HFF-Myc (cell line): ENCODE data around the gene TNS2.

Experiments
- DNase-seq: peaks from one replicate; pipeline ENCODE4 v3.0.0-alpha.2; 2011; ENCODE audit warnings: low read depth; ENCODE audit errors: extremely low read depth
- H3K4me3 ChIP-seq: replicated peaks from 2 replicates; pipeline ENCODE4 v1.5.1; 2011; ENCODE audit warnings: low read depth, mild to moderate bottlenecking, control low read depth, low read length
- TF ChIP-seq, protein P1 (sequence below): IDR thresholded peaks from 2 replicates; pipeline ENCODE4 v1.5.1; 2012; ENCODE audit warnings: mild to moderate bottlenecking, low read depth, low read length, control low read depth; ENCODE audit errors: missing control alignments

Gene TNS2

DNA sequence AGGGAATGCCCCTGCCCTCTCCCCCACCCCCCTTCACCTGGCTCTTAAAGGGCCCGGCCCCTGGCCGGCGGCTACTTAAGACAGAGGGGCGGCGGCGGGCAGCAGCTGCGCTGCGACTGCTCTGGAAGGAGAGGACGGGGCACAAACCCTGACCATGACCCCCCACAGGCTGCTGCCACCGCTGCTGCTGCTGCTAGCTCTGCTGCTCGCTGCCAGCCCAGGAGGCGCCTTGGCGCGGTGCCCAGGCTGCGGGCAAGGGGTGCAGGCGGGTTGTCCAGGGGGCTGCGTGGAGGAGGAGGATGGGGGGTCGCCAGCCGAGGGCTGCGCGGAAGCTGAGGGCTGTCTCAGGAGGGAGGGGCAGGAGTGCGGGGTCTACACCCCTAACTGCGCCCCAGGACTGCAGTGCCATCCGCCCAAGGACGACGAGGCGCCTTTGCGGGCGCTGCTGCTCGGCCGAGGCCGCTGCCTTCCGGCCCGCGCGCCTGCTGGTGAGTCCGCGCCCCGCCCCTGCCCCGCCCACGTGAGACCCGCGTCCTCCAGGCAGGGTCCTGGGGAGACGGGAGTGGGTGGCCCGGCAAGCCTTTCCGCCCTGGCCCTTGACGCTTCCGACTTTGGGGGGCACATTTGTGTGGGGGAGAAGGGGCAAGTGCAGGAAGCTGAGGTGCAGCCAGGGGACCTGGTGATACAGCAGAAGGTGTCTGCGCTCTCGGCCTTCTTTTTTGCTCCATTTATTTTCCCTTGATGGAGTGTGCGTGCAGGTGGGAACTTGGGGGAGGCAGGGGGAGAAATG is 47.9 kb downstream of the TNS2 start, which contains the start of gene IGFBP6:
Gene IGFBP6 (plus strand): TSS at position 104 of the 790 bp plus-strand sequence. CDS start 51 bp downstream, at position 155.
- H3K4me3 ChIP-seq: peak within 1 kb of the TSS; percentile 52
- DNase-seq: no peak
- TF ChIP-seq, protein P1, sequence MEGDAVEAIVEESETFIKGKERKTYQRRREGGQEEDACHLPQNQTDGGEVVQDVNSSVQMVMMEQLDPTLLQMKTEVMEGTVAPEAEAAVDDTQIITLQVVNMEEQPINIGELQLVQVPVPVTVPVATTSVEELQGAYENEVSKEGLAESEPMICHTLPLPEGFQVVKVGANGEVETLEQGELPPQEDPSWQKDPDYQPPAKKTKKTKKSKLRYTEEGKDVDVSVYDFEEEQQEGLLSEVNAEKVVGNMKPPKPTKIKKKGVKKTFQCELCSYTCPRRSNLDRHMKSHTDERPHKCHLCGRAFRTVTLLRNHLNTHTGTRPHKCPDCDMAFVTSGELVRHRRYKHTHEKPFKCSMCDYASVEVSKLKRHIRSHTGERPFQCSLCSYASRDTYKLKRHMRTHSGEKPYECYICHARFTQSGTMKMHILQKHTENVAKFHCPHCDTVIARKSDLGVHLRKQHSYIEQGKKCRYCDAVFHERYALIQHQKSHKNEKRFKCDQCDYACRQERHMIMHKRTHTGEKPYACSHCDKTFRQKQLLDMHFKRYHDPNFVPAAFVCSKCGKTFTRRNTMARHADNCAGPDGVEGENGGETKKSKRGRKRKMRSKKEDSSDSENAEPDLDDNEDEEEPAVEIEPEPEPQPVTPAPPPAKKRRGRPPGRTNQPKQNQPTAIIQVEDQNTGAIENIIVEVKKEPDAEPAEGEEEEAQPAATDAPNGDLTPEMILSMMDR: no peak

DNA sequence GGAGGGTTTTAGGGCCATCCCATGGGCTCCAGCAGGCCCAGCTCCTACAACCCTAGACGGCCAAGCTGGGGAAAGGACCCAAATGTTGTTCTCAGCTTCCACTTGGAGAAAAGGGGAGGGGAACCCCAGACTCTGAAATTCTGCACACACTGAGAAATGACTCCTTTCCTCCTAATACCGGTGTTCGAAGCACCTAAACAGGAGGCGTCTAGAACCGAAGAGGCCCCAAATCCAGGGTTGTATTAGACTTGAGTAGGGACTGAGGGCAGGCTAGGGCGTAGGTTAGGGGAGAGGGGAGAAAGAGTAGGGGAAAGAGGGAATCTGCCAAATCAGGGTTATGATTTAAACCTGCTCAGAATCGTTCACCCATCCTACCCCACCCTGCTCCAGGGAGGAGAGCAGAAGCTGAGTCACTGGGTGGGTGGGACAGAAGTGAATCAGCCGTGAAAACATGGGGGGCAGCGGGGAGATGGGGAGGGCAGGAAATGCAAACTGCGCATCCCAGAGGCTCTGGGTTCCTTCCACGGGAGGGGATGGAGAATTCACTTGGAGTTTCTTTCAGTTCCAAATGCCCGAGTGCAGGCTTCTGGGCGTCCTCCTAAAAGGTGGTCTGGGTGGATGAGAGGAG is 48.6 kb downstream of the TNS2 start:
- DNase-seq: no peak
- TF ChIP-seq, protein P1: no peak
- peak overlapping the region; percentile 52 for H3K4me3 ChIP-seq

DNA sequence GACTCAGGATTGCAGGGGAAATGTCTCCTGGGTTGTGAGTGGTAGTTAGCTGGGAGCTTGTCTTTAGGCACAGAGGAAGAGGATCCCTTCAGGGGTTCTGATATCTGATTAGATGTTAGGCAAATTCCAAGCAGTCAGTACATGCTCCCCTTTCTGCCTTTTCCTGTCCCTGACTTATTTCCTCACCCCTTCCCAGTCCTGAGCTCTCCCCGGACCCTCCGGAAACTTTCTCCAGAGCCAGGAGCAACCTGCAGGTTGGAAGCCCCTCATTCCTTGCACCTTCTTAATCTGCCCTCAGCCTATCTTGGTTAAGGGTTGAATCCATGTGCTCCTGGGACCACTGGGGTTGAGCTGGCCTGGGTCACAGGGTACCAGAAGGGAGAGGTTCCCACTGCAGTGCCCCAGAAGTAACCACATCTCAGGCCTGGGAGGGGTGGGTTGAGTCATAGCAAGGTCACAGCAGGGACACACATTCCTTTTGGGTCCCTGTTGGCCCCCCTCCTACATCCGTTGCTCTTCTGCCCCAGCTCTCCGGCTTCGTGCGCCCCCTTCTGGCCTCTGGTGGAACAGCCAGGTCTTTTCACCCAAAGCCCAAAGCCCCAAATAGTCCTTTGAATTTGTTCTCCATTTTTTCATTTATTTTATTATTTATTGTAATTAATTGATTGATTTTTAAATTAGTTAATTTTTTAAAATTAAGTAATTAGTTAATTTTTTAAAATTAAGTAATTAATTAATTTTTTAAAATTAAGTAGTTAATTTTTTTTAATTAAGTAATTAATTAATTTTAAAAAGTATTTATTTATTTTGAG is 49.4 kb downstream of the TNS2 start:
- H3K4me3 ChIP-seq: peak overlapping the region; percentile 52
- DNase-seq: peak; percentile 93

DNA sequence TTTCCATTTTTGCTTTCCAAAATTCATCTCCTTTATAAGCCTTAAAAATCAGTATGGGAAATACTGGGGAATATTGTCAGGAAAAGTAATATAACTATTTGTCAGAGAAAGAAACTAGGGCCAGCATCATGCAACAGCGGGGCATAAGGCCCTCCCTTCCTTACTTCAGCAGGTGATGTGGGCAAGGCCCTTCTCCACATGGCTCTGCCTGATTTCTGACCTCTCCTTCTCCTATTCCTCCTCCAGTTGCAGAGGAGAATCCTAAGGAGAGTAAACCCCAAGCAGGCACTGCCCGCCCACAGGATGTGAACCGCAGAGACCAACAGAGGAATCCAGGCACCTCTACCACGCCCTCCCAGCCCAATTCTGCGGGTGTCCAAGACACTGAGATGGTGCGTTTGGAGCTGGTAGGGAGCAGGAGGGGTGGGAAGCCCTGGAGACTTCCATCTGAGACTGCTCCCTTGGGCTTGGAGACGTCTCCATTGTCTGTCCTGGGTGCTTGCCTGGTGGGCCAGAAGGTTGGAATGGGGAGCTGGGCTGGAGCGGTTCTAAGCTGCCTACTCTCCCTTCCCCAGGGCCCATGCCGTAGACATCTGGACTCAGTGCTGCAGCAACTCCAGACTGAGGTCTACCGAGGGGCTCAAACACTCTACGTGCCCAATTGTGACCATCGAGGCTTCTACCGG is 50.7 kb downstream of the TNS2 start:
- TF ChIP-seq, protein P1: no peak
- no peak for DNase-seq
- H3K4me3 ChIP-seq: no peak overlapping the region

More for the DNA sequence above, 49.4 kb downstream of the TNS2 start:
- TF ChIP-seq, protein P1: peak; percentile 93

DNA sequence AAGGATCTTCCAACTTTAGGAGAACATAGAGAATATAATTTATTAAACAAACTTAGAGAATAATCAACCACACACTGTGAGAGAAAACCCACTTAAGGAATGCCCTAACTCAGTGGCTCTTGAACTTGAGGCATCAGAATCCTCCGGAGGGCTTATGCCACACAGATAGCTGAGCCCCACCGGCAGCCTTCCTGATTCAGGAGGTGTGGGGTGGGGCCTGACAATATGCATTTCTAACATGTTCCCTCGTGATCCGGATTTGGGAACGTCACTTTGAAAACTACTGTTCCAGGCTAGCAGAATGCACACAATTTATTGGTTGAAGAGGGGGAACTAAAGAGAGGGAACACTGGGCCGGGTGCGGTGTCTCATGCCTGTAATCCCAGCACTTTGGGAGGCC is 51.4 kb downstream of the TNS2 start:
- no peak overlapping the region for H3K4me3 ChIP-seq
- TF ChIP-seq, protein P1: no peak
- no peak for DNase-seq
